ENCODE results near the gene SPDYC.

- no peak for TF ChIP-seq POLR2A (IDR thresholded peaks at IDR 0.05)
- TF ChIP-seq, protein P1, sequence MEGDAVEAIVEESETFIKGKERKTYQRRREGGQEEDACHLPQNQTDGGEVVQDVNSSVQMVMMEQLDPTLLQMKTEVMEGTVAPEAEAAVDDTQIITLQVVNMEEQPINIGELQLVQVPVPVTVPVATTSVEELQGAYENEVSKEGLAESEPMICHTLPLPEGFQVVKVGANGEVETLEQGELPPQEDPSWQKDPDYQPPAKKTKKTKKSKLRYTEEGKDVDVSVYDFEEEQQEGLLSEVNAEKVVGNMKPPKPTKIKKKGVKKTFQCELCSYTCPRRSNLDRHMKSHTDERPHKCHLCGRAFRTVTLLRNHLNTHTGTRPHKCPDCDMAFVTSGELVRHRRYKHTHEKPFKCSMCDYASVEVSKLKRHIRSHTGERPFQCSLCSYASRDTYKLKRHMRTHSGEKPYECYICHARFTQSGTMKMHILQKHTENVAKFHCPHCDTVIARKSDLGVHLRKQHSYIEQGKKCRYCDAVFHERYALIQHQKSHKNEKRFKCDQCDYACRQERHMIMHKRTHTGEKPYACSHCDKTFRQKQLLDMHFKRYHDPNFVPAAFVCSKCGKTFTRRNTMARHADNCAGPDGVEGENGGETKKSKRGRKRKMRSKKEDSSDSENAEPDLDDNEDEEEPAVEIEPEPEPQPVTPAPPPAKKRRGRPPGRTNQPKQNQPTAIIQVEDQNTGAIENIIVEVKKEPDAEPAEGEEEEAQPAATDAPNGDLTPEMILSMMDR (IDR thresholded peaks at IDR 0.05) = no peak
Measured at GRCh38 chr11:65157336-65157735, 12.7 kb upstream of the SPDYC start.

Measured in testis (tissue), 2 donors.